ENCODE results near the gene MRPL42. TPM values are rescaled to one million over a fixed set of nuclear protein-coding genes. Genes with fewer than 3 reads are reported as not detected.

Gene MRPL42
- polyA plus RNA-seq, 3 donors: 14.7 to 24.0 (median 21.9) TPM

Other genes with a start within 250 kb of the MRPL42 start
- 10 to 100 TPM; 20.3 to 46.4 (median 30.4) TPM for gene NUDT4, start 89.6 kb upstream of the MRPL42 start, polyA plus RNA-seq
- gene UBE2N, start 25.6 kb upstream of the MRPL42 start, polyA plus RNA-seq: 10 to 100 TPM; 20.0 to 78.5 (median 70.6) TPM
- 10 to 100 TPM in 2 of 3 donors, 1 to 10 TPM in 1; 6.8 to 48.3 (median 47.7) TPM for gene SOCS2, start 105.2 kb downstream of the MRPL42 start, polyA plus RNA-seq
- 10 to 100 TPM; 10.9 to 14.6 (median 13.0) TPM for gene CRADD, start 209.9 kb downstream of the MRPL42 start, polyA plus RNA-seq

All from adipose tissue (tissue), 3 donors.